ENCODE results near the gene TJP3.
"Not testable (repeated sequence)": the region's sequence is repeated elsewhere in the genome, so short reads cannot be mapped to it uniquely, and the experiment has no call there.

Gene TJP3, protein sequence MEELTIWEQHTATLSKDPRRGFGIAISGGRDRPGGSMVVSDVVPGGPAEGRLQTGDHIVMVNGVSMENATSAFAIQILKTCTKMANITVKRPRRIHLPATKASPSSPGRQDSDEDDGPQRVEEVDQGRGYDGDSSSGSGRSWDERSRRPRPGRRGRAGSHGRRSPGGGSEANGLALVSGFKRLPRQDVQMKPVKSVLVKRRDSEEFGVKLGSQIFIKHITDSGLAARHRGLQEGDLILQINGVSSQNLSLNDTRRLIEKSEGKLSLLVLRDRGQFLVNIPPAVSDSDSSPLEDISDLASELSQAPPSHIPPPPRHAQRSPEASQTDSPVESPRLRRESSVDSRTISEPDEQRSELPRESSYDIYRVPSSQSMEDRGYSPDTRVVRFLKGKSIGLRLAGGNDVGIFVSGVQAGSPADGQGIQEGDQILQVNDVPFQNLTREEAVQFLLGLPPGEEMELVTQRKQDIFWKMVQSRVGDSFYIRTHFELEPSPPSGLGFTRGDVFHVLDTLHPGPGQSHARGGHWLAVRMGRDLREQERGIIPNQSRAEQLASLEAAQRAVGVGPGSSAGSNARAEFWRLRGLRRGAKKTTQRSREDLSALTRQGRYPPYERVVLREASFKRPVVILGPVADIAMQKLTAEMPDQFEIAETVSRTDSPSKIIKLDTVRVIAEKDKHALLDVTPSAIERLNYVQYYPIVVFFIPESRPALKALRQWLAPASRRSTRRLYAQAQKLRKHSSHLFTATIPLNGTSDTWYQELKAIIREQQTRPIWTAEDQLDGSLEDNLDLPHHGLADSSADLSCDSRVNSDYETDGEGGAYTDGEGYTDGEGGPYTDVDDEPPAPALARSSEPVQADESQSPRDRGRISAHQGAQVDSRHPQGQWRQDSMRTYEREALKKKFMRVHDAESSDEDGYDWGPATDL

GRCh38 chr19:3708207-3708931 lies at the start of gene TJP3:
TSS of gene TJP3 (plus strand) at chr19:3708384. CDS start at chr19:3728433, 20,049 bp downstream.
- DNase-seq, result no peak

DNA sequence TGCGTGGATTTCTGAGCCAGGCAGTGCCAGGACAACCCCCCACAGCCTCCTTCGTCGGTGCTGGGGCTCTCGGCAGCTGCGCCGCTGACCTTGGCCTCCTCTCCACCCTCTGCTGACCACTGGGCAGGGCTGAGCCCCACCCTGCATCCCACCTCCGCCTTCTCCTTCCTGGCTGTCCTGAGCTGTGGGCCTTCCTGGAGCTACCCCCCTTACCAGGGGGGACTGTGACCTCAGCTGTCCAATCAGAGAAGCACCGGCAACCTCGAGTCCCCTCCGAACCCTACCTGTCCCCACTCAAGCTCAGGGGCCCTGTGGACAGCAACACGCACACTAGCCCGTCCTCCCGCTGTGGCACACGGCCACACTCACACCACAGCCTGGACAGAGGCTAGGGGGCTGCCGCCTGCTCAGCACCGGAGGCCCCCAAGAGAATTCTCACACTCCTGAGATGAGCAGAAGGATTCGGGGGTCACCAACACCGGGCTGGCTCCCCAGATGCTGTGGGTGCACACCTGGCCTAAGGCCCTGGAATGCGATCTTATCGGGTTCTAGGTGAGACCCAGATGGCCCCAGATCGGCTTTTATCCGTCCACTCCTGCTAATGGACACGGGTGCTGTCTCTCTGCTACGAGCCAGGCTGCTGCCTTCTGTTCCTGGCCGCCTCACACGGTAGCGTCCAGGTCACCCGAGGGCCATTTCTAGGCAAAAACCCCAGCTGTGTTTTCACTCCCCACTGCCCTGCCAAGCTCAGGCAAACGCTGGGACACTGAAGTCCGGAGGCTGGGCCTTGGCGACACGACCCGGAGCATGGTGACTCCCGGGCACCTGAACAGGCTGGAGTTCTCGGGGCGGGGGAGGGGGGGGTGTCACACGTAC lies 49.1 kb upstream of the TJP3 start:
- no peak for DNase-seq

DNA sequence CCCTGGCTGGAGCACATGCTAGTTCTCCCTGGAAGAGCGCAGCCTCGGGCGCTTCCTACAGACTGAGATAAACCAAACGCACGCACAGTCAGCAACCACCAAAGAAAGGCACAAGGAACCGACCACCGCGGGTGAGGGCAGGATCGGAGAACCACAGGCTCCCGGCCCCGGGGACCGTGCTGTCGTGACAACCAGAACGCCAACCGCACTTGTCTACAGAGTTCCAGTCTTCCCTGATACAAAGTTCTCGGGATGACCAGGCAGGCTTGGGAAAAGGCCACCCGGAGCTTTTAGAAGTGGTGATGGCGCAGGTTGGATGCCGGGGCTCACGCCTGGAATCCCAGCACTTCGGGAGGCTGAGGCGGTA lies 48.5 kb upstream of the TJP3 start:
- no peak for DNase-seq

GRCh38 chr19:3660493-3661219 lies 47.5 kb upstream of the TJP3 start:
- DNase-seq, result no peak

- no peak for DNase-seq
Measured at GRCh38 chr19:3661284-3662238, 46.6 kb upstream of the TJP3 start.

DNA sequence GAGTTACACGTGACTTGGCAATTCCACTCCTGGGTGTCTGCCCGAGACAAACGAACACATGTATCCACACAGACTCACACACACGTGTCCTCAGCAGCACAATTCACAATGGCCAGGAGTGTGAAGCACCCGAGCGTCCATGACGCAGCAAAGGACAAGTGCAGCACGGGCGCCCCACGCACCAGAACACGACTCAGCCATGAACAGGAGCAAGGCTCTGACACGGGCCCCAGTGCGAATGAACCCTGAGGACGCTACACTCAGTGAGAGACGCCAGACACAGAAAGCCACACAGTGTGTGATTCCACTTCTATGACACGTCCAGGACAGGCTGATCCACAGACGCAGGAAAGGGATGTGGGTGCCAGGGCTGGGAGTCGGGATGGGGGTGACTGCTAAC lies 44.3 kb upstream of the TJP3 start:
- DNase-seq, result no peak

DNA sequence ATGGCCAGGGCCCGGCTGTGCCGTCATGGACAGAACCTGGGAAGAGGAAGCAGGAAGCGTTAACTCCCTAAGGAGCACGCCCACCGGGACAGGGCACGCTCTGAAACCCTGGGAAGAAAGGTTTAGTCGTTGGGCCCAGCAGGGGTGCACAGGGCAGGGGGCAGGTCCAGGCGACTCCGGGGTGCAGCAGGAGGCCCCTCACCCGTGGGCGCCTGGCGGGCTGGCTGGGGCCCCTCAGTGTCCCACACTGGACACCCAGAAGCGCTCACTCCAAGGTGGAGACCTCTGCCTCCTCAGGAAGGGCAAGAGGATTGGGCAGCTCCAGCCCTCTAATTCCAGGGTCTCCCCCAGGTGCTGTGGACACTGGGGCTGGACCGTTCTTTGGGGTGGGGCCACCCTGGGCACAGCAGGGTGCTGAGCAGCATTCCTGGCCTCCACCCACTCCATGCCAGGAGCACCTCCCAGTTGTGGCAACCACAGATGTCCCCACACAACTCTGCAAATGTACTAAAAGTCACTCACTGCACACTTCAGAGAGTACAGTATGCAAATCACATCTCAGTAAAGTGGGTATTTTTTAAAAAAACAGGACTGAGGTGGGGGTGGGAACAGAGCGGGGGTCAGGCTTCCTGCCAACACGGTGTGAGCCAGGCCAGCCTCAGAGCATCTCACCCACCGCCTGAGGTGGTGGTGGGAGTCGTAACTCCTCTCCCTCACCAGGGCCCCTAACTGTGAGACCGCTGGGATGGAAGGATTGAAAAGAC lies 43.1 kb upstream of the TJP3 start:
- no peak for DNase-seq

GRCh38 chr19:3665681-3666544 lies 42.3 kb upstream of the TJP3 start:
- no peak for DNase-seq

- DNase-seq, result not testable (repeated sequence)
Measured at GRCh38 chr19:3666545-3666856, 41.7 kb upstream of the TJP3 start.

- DNase-seq, result no peak
Measured at GRCh38 chr19:3667037-3667638, 41.0 kb upstream of the TJP3 start.

DNA sequence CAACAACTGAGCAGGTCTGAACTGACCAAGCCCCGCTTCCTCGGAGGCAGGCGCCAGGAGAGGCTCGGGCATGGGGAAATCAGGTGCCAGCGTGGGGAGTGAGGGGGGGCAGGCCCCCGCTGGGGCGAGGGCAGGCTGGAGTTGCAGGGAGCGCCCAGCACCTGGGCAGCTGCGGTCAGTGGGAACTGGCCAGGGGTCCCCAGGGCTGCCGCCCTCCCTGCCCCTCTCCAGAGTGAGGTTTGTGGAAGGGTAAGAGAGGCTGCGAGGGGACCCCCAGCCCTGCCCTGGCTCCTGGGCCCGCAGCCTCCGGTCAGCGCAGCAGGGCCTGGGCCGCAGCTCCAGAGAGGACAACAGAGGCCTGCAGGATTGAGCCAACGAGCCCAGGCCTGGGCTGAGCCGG lies 40.4 kb upstream of the TJP3 start:
- no peak for DNase-seq

- no peak for DNase-seq
Measured at GRCh38 chr19:3668331-3669081, 39.7 kb upstream of the TJP3 start.

- no peak for DNase-seq
Measured at GRCh38 chr19:3669082-3669946, 38.9 kb upstream of the TJP3 start.

- DNase-seq, result peak; percentile 95
Measured at GRCh38 chr19:3669947-3670795, 38.0 kb upstream of the TJP3 start.

Data from HCEC 1CT (cell line).